ENCODE measurements around the gene SLC46A1.

- no peak for TF ChIP-seq EZH2 (IDR thresholded peaks at IDR 0.05; ENCODE audit: low read length, missing control alignments)
- no peak for TF ChIP-seq CTCF (conservative IDR thresholded peaks at IDR 0.05 in 1 of 2, IDR thresholded peaks at IDR 0.05 in 1 of 2; ENCODE audit: low read depth in 1 of 2, low read length in 2 of 2)
These were observed 15.8 kb upstream of the SLC46A1 start for GRCh38 chr17:28421787-28422305.

Measured in fibroblast of lung (primary cell).